C4-2B (cell line): ENCODE measurements around the gene ADGRV1.

ENCODE experiments used
- H3K27ac ChIP-seq: fragments of 450-650 bp; 2 replicates; pipeline ENCODE4 v1.5.1; 2017
- ZFX ChIP-seq: fragments of 450-650 bp; IDR thresholded peaks from 2 replicates; pipeline ENCODE4 v1.6.1; 2017
- TF ChIP-seq, protein P1 (sequence below): fragments of 450-650 bp; conservative IDR thresholded peaks from 2 replicates; pipeline ENCODE4 v1.5.1; 2017; ENCODE audit warnings: mild to moderate bottlenecking

Gene ADGRV1

GRCh38 chr5:90638878-90639277 is 80.3 kb downstream of the ADGRV1 start:
- no peak overlapping the region for H3K27ac ChIP-seq
- no peak for TF ChIP-seq ZFX
- TF ChIP-seq, protein P1, sequence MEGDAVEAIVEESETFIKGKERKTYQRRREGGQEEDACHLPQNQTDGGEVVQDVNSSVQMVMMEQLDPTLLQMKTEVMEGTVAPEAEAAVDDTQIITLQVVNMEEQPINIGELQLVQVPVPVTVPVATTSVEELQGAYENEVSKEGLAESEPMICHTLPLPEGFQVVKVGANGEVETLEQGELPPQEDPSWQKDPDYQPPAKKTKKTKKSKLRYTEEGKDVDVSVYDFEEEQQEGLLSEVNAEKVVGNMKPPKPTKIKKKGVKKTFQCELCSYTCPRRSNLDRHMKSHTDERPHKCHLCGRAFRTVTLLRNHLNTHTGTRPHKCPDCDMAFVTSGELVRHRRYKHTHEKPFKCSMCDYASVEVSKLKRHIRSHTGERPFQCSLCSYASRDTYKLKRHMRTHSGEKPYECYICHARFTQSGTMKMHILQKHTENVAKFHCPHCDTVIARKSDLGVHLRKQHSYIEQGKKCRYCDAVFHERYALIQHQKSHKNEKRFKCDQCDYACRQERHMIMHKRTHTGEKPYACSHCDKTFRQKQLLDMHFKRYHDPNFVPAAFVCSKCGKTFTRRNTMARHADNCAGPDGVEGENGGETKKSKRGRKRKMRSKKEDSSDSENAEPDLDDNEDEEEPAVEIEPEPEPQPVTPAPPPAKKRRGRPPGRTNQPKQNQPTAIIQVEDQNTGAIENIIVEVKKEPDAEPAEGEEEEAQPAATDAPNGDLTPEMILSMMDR = no peak

DNA sequence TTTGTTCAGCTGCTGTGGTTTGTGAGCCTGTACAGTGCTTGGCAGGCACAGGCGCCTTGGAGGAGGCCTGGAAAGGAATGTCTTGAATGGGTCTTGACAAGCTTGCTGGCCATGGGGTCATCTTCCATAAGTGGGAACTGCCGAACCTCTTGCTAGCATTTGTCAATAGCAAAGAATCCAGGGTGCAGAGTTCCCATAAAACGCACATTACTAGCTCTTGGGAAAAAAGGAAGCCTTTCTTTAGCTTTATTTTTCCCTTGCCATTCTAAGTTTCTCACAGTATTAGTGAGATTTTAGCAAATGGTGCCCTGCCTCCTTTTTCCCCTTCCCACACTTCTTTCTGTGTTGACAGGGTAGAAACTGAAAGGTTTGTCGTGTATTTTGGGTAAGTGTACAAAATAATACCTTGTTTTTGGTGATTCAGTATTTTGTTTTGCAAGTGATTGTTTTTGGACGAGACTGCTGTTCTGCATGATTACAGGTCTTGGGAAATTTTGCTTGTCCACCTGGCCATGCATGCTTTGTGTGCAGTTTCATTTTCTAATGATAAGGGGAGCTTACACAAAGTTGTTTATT is 82.0 kb downstream of the ADGRV1 start:
- no peak for TF ChIP-seq ZFX
- TF ChIP-seq, protein P1 = no peak
- H3K27ac ChIP-seq = no peak overlapping the region

- no peak for TF ChIP-seq ZFX
- TF ChIP-seq, protein P1 = no peak
- H3K27ac ChIP-seq = no peak overlapping the region
Observed at GRCh38 chr5:90641528-90641927, 82.9 kb downstream of the ADGRV1 start.

GRCh38 chr5:90642706-90643229 is 84.2 kb downstream of the ADGRV1 start:
- H3K27ac ChIP-seq = no peak overlapping the region
- TF ChIP-seq, protein P1 = no peak

DNA sequence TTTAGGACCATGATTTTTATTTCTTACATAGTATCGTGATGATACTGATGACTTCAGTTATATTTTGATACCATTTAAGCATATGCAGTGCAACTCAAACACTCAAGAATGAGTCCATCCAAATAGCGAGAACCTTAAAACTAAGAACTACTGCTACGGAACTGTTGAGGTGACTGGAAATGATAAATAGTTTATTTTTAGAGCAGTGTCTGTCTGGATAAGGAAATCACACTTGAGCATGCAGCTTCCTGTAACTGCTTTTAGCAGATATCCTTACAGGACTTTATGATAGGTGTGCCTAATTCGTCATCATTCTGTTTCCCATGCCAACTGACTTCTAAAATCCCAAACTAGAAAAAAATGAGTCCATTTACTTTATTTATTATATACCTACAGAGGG is 85.5 kb downstream of the ADGRV1 start:
- TF ChIP-seq ZFX = no peak
- TF ChIP-seq, protein P1 = no peak
- no peak overlapping the region for H3K27ac ChIP-seq

GRCh38 chr5:90645024-90645610 is 86.5 kb downstream of the ADGRV1 start:
- H3K27ac ChIP-seq = no peak overlapping the region
- no peak for TF ChIP-seq ZFX
- TF ChIP-seq, protein P1 = no peak

GRCh38 chr5:90650767-90651166 is 92.2 kb downstream of the ADGRV1 start:
- no peak overlapping the region for H3K27ac ChIP-seq
- no peak for TF ChIP-seq ZFX
- TF ChIP-seq, protein P1 = no peak
